NCI-H1417 (cell line): Measurements from ENCODE around the gene RECQL.

Source experiments
- DNase-seq, 3 experiments: peaks; one replicate each; lab custom pipeline; 2025; lab: John Stamatoyannopoulos, UW

The RECQL gene

GRCh38 chr12:21501258-21502163, at the start of gene RECQL, which contains the start of gene GOLT1B:
Gene RECQL, minus strand, starts transcription at chr12:21501635. Its CDS starts 2,065 bp downstream, at chr12:21499570.
Gene GOLT1B, plus strand, starts transcription at chr12:21501789. Its CDS starts 135 bp downstream, at chr12:21501924.
- DNase-seq = peak; percentile 98 to 100 (median 99)

- DNase-seq = no peak
Measured at GRCh38 chr12:21547437-21547836, 46.0 kb upstream of the RECQL start.

DNA sequence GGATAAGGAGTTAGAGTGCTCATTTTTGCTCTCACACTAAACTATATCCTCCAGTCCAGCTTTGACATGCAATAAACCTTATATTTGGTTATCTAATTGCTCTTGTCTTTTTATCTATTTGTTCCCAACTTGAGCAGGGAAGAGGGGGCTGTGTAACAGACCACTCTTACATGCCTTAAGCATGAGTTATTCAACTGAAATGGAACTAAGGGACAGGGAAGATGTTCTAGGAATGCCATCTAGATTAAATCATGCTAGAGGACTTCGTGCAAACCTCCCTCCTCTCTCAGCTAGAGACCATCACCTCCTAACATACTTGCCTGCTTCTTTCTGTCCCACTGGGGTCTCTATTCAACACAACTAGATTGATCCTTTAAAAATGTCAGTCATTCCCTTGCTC, 45.3 kb upstream of the RECQL start:
- no peak for DNase-seq

GRCh38 chr12:21545557-21545956, 44.1 kb upstream of the RECQL start:
- DNase-seq = no peak

DNA sequence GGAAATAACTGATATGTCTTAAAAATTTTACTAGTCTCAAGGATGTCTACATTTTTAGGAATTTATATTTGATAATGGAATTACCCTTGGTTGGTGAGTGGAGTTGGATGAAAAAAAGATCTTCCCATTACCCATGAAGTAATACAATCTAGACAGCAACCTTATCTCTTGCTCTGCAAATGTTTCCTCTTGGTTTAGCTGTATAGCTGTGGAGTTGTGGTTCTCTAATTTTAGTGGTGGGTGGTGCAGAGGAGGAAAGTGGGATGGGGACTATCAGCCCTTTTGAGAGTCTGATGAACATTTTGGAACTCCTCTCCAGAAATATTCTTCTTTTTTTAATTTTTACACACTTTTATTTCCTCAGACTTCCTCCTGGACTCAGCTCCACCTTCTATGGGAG, 41.7 kb upstream of the RECQL start:
- no peak for DNase-seq

GRCh38 chr12:21542403-21542802, 41.0 kb upstream of the RECQL start:
- no peak for DNase-seq

GRCh38 chr12:21541773-21542172, 40.3 kb upstream of the RECQL start:
- DNase-seq = peak in 2 of 3 experiments; percentile 39 to 87

- DNase-seq = peak in 2 of 3 experiments; percentile 26 to 70
Measured at GRCh38 chr12:21539797-21540196, 38.4 kb upstream of the RECQL start.

DNA sequence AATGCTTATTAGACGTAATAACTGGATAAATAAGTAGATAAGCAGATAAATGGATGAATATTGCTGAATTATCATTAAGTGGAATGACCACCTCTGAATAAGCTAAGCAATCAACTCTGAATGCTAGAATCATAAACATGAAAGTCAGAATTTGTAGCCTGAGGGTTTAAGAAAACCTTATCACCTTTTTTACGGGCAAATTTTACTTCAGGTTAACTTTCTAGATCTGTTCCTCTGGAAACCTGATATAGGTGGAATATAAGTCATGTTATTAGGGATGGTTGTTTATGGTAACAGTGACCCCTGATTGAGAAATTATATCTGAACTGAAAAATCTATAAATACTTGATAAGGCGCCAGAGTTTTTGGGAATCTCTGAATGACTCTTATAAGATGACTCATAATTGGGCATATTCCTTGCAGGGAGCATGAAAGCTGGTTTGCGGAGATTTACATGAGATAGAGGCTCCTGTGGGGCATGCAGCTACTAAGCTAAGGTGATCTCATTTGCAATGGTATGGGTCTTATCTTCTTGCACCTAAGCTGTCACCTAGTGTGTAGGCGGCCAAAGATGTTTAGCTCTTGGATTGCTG, 36.7 kb upstream of the RECQL start:
- DNase-seq = no peak

DNA sequence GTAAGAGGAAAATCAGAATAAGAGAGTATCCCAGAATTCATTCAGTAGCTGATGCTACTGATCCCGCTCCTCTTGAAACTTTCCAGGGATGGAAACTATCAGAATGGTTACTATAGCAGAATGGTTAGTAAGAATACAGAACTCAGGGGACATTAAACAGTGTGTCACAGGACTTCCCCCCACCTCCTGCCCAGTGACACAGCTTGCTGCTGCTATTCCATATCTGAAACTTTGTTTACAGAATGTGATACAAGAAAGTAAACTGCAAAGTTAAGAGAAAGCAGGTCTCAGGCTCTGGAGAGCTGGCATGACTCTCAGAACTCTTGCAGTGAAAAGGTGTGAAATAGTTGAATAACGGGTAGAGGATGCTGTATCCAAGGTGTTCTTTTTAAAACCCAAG, 28.0 kb upstream of the RECQL start:
- DNase-seq = no peak

DNA sequence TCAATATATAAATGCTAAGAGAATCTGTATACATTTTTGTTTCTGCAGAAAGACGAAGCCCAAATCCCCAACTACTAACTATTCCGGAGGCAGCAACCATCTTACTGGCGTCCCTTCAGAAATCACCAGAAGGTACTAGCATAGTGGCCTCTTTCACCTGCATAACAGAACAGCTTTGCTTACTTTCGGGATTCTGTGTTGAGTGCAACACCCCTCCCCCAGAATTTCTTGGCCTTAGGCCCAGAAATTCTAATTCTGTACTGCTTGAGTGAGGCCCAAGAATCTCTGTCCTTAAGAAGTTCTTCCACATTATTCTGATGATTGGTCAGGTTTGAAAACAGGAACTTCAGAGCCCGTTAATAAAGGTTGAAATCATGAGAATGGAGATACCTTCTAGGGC, 27.5 kb upstream of the RECQL start:
- DNase-seq = no peak

DNA sequence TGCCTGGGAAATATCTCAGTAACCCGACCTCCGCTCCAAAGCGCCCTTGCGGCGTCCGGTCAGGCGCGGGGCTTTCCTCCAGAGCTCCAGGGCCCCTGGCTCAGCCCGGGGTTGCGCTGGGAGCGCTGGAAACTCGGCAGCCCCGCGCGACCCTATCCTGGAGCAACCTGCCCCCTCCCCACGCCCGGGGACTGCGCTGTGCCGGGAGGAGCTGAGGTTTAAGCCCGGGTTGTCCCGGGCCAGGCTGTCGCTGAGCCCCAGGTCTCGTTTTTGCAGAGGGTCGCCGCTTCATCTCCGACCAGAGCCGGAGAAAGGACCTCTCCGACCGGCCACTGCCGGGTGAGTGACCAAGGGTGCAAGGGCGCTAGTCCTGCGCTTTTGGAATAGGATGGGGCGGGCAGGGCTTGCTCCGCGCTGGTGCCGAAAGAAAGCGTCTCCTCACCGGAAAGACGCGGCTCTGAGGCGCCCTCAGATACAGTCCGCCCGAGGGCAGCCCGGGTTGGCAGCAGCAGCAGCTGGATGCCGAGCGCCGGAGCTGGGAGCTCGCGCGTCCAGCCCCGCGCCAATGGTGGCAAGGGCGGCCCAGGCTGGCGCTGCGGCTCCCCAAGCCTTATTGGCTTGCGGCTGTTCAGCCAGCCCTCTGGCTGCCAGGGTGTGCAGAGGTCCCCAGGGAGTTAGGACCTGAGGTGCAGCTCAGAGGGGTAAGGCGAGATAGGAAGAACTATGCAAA, 26.2 kb upstream of the RECQL start:
- peak; percentile 50 to 90 (median 88) for DNase-seq

- DNase-seq = peak in 2 of 3 experiments; percentile 68 to 71
Measured at GRCh38 chr12:21526721-21527345, 25.4 kb upstream of the RECQL start.

DNA sequence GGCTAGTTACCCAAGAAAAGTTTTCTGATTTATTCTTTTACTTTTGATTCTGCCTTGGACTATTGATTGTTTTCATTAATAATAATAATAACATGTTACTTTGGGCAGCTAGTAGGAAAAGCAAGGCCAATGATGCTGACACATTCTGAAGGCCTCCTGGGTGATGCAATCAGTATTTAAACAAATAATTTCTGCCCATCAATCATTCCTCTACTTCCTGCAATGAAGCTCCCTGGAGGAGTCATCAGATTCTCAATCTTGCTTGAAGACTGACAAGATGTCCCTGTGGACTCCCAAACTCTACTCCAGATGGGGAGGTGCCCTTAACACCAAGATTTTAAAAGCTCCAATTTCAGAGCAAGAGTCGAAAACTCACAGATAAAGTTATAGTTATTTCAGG, 24.6 kb upstream of the RECQL start, which contains the start of gene SPX:
Gene SPX, plus strand, starts transcription at position 244 of the 400 bp plus-strand sequence. CDS start 177 bp downstream, outside the sequence.
- DNase-seq = peak in 1 of 3 experiments; percentile 21

- DNase-seq = no peak
Measured at GRCh38 chr12:21523148-21523547, 21.7 kb upstream of the RECQL start.

- no peak for DNase-seq
Measured at GRCh38 chr12:21521541-21521940, 20.1 kb upstream of the RECQL start.

GRCh38 chr12:21518451-21518850, 17.0 kb upstream of the RECQL start:
- no peak for DNase-seq

GRCh38 chr12:21516281-21516680, 14.8 kb upstream of the RECQL start:
- DNase-seq = no peak

DNA sequence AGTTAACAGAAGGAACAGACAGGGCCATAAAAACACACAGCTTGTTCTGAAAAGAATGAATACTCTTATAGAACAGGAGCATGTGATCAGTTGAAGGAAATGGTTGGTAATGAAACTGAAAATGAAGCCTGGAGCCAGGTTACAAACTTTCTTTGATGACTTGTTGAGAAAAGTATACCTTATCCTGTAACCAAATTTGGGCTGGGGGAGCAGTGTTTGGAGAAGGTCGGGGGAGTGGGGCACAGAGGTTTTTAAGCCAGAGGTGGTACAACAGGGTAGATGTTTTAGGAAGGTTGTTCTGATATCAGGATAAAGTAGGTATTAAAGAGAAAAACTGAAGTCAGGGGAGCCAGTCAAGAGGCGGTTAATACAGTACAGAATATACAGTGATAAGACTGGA, 8.3 kb upstream of the RECQL start:
- no peak for DNase-seq

- no peak for DNase-seq
Measured at GRCh38 chr12:21507849-21508248, 6.4 kb upstream of the RECQL start.

DNA sequence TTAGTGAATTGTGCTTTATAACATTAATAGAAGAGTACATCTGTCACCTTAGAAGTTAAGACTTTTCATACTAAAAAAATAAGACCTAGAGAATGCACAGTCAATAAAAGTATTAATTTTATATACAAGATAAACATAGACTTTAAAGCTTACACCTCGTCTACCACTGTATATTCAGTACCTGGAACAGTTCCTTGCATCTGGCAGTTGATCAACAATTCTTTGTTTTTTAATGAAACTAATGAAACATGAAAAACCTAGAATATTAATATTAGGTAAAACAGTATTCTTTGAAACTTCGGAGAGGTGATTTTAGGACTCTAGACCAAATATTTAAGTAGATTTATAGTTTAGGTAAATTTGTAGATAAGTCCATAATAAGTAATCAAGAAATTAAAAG, 4.5 kb upstream of the RECQL start:
- no peak for DNase-seq

DNA sequence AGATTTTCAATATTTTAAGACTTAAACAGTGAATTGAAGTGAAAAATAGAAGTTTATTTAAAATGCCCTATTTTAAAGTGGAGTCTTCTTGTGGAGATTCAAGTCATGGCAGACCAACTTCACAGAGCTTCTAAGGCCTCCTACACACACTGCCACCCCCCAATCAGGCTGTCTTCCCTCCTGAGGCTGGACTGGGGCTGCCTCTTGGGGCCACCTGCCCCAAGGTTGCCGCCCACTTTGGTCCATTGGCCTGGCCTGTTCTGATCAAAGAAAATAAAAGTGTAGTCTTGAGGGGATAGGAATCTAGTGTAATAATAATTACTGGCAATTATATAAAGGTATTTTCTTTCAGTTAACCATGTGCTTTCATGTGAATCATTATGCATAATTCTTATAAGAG, 1.4 kb upstream of the RECQL start:
- DNase-seq = no peak
